Epithelial cell of esophagus (primary cell): Measurements from ENCODE around the gene IL1RN.

Experiments used
- DNase-seq: peaks from one replicate; pipeline ENCODE4 v3.0.0; 2010; ENCODE audit warnings: low read depth
- H3K4me3 ChIP-seq: 2 replicates; pipeline ENCODE4 v1.5.1; 2011; ENCODE audit warnings: mild to moderate bottlenecking, low read length, control low read depth
- TF ChIP-seq, protein P1 (sequence below): IDR thresholded peaks from 2 replicates; pipeline ENCODE4 v1.5.1; 2011; ENCODE audit warnings: low read depth, mild to moderate bottlenecking, low read length, control low read depth, inconsistent platforms; ENCODE audit not compliant: insufficient read depth; ENCODE audit errors: missing control alignments

Gene IL1RN

GRCh38 chr2:113114224-113114945 is 13.0 kb upstream of the IL1RN start:
- TF ChIP-seq, protein P1, sequence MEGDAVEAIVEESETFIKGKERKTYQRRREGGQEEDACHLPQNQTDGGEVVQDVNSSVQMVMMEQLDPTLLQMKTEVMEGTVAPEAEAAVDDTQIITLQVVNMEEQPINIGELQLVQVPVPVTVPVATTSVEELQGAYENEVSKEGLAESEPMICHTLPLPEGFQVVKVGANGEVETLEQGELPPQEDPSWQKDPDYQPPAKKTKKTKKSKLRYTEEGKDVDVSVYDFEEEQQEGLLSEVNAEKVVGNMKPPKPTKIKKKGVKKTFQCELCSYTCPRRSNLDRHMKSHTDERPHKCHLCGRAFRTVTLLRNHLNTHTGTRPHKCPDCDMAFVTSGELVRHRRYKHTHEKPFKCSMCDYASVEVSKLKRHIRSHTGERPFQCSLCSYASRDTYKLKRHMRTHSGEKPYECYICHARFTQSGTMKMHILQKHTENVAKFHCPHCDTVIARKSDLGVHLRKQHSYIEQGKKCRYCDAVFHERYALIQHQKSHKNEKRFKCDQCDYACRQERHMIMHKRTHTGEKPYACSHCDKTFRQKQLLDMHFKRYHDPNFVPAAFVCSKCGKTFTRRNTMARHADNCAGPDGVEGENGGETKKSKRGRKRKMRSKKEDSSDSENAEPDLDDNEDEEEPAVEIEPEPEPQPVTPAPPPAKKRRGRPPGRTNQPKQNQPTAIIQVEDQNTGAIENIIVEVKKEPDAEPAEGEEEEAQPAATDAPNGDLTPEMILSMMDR: no peak
- H3K4me3 ChIP-seq: no peak overlapping the region
- peak; percentile 92 for DNase-seq

DNA sequence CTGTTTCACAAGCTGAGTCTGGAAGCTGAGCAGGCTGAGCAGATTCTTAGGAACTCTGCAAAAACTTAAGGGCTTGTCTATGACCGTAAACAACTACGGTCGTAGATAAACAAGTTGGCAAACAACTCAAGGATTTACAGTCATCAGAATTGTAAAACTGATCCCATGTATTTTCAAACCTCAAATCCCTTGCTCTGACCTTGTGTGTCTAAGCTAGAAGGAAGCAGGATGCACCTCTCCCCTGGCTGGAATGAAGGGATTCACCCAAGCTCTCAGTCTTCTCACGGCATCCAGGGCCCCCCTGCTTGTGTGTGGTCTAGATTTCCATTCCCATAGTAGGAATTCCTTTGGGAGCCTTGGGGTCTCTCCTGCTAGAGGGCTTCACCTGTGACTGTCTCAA is 12.4 kb upstream of the IL1RN start:
- DNase-seq: peak; percentile 45
- TF ChIP-seq, protein P1: no peak
- H3K4me3 ChIP-seq: no peak overlapping the region

DNA sequence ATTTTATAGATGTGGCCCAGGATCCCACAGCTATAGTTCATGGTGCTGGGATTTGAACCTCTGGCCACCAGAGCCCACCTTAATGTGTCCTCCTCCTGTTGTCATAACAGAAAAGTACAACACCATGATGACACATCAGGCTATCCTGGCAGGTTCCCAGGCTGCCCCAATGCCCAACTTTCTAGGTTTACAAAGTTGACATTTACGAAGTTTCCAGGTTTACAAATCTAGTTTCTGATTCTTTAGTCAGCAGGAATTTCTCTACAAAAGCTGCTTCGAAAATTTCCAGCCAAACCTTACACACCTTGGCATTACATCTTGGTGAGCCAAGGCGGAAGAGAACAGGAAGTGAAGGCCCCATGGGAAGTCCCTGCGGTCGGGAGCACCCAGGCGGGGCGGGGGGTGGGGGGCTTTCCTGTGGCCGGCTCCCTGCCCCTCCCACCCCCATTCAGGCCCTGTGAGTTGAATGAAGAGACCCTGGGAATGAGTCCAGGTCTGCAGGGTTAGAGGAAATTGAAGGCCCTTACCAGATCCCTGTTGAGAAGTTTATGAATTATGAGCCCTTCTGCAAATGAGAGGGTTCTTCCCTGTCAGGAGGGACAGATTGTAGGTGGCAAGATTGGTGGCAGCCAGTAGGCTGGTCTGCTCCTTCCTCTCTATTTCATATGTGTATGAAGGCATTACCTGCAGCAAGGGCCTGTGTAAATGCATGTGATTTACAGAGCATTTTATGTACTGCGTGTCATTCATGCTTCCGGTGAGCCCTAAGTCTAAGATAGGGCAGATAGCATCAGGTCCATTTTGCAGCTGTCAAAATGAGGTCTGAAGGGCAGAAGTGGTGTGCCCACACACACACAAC is 11.1 kb upstream of the IL1RN start:
- DNase-seq: peak; percentile 61
- TF ChIP-seq, protein P1: no peak
- no peak overlapping the region for H3K4me3 ChIP-seq

GRCh38 chr2:113117541-113118262 is 9.7 kb upstream of the IL1RN start:
- TF ChIP-seq, protein P1: no peak
- peak; percentile 100 for DNase-seq
- peak overlapping the region; percentile 55 for H3K4me3 ChIP-seq

- peak overlapping the region; percentile 55 for H3K4me3 ChIP-seq
- TF ChIP-seq, protein P1: no peak
- DNase-seq: no peak
Measured at GRCh38 chr2:113118263-113118657, 9.1 kb upstream of the IL1RN start.

DNA sequence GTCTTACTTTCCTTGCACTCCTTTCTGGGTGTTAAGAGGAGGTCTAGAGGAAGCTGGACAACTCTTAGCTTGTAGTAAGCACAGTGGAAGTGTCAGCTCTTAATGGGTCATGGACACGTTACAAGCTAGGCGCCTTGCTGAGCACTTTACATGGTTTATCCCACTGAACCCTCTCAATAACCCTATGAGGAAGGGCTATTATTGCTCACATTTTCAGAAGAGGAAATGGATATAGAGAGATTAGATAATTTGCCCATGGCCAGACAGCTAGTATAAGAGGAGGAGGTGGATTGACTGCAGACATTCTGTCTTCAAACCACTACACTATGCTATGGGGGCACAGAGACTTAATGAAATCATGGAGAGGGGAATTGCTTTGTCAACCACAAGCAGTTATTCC is 8.3 kb upstream of the IL1RN start:
- DNase-seq: no peak
- peak overlapping the region; percentile 55 for H3K4me3 ChIP-seq
- TF ChIP-seq, protein P1: no peak
